Muscle of back (tissue), 11 donors: ENCODE data around the gene TBC1D5. TPM values are rescaled to one million over a fixed set of nuclear protein-coding genes. Genes with fewer than 3 reads are reported as not detected.
"Not testable (repeated sequence)": the region's sequence is repeated elsewhere in the genome, so short reads cannot be mapped to it uniquely, and the experiment has no call there.

Experiments used
- DNase-seq, 3 donors: peaks; one replicate each; pipeline versions ENCODE4 v3.0.0 to v3.0.0-alpha.2; 2013
- polyA plus RNA-seq, 10 donors: library from polyadenylated mRNA; unstranded; fragments of 120-200 nt; gene quantifications; one replicate each; pipeline ENCODE4 v1.2.1, GENCODE V29; 2013; ENCODE audit not compliant: insufficient read length in 10 of 10

TBC1D5 gene
- polyA plus RNA-seq, 10 donors: 25.5 to 37.7 (median 32.2) TPM

DNA sequence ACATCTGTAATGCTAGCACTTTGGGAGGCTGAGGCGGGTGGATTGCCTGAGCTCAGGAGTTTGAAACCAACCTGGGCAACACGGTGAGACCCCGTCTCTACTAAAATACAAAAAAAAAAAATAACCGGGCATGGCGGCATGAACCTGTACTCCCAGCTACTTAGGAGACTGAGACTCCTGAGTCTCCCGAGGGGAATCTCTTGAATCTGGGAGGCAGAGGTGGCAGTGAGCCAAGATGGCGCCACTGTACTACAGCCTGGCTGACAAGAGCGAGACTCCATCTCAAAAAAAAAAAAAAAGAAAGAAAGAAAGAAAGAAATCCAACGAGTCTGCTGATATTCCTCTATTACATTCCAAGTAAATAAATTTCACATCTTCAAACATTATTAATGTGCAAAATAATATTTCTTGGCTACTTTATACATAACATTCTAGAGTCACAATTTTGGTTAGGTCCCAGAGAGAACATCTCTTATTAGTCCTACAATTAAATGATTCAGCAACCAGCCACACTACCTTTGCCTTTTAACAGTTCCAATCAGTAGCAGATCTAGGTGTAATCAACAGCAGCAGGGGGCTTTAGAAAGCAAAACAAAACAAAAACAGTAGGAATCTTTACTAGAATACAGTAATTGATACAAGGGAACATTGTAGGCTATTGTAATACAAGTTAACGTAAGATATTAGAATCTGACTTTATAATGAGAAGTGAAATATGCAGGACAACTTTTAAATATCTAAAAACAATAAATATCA lies 195.8 kb downstream of the TBC1D5 start:
- DNase-seq: no peak

DNA sequence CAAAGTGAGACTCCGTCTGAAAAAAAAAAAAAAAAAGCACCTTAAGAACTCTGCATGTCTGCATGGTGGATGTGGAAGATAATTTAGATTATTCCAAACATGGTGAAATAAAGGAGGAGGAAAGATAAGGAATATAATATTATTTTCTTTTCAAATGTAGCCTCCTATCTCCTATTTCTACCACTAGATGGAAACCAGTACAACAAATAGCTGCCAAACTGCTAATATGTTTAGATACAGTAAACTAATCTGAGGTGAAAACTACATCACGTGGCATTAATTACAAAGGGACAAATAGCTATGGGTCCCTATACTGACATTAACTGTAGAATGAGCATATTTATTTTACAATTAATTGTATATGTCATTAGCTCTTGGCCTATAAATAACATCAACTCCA lies 197.8 kb downstream of the TBC1D5 start:
- no peak for DNase-seq

DNA sequence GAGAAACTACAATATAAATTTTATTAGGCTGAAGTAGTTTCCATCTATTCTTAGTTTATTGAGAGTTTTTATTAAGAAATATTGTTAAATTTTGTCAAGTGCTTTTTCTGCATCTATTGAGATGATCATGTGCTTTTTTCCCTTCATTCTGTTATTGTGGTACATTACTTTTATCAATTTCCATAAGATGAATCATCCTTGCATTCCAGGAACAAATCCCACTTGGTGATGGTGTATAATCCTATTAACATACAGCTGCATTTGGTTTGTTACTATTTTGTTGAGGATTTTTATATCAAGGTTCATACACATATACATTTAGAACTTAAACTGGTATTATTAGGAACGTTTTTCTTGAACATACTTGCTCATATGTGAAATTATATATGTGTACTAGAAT lies 199.8 kb downstream of the TBC1D5 start:
- DNase-seq: no peak

DNA sequence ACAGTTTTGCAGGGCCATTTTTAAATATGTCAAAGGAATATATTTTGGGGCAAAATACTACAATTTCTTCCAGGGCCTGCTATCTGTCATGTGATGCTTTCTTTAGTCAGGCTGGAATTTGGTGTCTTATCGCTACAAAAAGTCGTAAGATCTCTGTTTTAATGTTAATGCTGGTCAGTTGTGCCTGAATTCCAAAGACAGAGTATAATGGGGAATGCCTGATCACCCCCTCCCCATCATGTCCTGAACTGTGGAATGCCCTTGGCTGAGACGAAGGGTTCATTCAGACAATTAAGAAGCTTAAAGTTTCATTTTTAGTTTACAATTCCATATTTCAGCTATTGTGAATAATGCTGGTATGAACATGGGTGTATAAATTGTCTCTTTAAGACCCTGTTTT lies 203.0 kb downstream of the TBC1D5 start:
- DNase-seq: no peak

DNA sequence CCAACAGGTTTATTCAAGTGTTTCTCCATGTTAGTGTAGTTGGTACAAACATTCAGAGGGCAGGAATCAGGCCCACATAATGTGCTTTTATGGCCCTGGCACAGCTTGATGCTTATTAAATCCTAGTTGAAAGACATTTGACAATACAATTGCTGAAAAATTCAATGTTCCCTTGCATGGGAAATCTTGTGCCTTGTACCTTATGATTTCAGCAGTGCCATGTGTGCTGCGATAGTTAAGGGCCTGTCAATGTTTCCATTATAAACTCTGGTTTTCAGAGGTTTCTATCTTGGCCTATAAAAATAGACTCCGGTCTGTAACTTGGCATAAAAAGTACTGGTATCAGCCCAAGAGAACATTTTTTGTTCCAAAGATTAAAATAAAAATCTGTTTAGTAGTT lies 207.2 kb downstream of the TBC1D5 start:
- peak in 2 of 3 donors; percentile 36 to 54 for DNase-seq

DNA sequence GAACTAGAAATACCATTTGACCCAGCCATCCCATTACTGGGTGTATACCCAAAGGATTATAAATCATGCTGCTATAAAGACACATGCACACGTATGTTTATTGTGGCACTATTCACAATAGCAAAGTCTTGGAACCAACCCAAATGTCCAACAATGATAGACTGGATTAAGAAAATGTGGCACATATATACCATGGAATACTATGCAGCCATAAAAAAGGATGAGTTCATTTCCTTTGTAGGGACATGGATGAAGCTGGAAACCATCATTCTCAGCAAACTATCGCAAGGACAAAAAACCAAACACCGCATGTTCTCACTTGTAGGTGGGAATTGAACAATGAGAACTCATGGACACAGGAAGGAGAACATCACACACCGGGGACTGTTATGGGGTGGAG lies 210.0 kb downstream of the TBC1D5 start:
- not testable (repeated sequence) for DNase-seq

DNA sequence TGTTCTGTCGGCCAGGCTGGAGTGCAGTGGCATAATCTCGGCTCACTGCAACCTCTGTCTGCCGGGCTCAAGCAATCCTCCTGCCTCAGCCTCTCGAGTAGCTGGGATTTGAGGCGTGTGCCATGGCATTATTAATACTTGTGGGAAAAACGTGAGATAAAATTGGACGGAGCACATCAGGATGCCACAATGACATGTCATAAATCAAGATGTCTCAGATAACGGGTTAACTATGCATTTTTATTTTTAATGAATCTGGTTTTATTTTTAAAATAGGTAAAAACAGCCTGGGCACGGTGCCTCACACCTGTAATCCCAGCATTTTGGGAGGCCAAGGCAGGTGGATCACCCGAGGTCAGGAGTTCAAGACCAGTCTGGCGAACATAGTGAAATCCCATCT lies 212.8 kb downstream of the TBC1D5 start:
- no peak for DNase-seq

DNA sequence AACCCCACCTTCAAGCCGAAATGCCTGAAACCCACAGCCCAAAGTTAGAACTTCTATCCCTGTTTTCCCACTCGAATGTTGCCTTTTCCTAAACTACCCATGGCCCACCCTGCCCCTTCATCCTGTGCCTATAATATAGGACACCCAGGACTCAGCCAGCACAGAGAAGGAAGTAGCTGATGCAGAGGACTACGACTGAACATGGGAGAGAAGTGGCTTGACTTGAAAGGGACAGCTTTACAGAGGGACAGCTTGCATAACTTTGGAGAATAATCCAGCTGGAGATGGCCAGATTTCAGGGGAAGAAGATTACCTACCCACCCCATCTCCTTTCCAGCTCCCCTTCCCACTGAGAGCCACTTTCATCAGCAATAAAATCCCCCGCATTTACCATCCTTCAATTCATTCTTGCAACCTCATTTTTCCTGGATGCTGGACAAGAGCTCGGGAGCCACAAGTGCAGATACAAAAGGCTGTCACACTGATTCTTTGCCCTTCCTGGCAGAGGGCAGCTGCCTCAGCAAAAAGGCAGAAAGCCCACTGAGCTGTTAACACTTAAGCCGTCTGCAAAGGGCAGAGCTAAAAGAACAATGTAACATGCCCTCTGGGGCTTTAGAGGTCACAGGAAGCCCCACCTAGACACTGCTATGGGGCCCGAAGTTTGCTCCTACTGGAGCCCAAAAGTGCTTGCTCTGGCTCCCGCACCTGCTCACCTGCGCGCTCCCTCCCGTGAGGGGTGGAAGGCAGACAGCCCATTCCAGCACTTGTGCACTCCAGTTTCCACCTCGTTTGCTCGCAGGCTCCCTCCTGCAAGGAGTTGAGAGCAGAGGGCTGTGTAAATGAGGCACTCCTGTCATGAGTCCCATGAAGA lies 224.0 kb downstream of the TBC1D5 start:
- no peak for DNase-seq

DNA sequence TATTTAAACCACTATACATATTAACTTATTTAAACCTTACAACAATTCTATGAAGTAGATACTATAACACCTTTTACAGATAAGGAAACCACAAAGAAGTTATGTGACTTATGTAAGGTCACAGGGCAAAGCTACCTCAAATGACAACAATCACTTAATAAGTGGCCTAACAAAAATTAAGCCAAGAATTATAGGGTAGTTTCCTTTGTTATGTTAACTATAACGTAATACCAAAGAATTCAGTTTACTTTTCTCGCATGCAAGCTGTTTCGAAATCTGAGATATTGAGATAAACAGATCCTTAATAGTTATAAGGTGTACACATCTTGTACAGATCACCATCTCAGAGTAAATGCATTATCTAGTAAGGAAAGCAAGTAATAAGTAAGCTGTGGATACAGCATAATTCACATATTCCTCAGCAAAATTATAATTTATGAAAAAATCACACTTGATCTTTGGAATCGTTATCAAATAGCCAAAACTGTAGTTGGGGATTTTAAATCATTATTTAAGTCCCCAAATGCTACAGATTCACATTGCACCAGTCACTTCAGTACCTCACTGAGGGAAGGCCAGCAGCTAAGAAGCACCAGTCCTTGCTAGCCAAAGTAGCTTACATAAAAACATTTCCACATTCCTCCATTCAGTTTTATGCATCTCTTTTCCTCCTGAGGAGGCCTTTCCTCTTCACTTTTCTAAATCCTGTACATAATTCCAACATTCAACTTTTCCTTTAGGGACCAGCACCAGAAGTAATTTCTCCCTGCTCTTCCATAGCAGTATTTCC lies 226.8 kb downstream of the TBC1D5 start:
- DNase-seq: no peak

DNA sequence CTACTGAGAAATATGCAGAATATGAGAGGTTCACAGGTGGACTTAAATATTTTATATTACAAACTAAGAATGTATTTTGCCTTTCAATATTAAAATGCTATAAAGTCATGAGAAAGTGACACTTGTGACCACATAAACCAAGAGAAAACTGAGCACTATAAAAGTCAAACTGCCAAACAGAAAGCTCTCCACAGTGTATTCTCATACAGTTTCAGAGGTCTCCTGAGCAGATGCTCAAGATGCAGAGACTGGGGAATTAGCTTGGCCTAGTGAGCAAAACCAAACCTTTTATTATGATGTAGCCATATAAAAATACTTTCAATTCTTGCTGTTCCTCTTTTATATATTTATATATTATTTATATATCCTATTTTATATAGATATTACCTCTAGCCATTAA lies 227.8 kb downstream of the TBC1D5 start:
- no peak for DNase-seq

DNA sequence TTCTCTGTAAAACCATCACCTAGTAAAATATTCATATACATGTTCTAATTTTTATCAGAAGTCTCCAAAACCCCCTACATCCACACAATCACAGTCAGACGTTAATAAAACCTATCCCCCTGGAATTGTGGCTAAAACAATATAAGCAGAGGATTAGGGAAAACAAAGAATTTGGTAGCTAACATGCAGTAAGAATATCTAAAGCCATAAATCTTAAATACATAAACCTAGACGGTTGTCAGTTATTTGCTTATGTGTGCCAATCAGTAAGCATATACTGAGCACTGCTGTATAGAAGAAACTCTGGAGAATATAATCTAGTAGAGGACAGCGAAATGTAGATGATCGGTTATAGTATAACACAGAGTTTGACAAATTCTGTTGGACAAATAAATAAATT lies 232.2 kb downstream of the TBC1D5 start:
- no peak for DNase-seq

DNA sequence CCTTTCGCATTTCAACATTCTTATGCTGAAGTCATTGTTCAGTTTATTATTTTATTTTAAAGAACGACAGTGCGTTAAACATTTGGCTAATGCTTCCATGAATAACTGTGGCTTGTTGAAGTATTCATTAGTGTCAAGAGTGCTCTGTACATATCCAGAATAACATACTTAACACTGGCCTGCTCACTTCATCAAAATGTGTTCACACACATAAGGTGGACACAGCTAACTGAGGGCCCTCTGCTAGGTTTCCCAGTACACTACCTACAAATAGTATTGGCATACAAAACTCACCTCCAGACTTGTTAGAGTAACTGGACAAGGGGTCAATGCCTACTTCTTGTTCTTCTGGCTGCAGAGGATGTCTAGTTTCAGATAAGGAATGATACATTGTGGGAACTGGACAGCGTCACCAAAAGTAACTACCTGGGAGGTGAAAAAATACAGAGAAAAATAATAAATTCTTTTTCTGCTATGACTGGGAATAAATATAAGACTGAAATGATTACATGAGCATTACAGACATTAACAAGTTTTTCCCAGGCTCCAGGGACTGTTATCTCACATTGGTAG lies 234.2 kb downstream of the TBC1D5 start:
- DNase-seq: no peak

DNA sequence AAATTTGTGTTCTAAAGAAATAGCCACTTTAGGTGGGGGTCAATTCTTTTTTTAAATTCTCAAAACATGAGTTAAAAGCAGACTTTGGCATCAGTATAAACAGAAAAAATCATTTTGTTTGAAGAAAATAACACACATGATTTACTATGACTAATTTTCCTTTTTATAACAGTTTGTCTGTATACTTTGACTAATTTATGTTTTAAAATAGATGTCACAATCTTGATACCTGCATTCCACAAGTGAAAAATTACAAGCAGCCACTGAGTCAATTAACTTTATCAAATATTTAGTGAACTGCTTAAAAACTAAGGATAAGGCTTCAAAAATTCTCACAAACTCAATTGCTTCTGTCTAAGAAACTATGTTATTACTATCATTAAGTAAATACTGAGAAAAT lies 235.0 kb downstream of the TBC1D5 start:
- no peak for DNase-seq

DNA sequence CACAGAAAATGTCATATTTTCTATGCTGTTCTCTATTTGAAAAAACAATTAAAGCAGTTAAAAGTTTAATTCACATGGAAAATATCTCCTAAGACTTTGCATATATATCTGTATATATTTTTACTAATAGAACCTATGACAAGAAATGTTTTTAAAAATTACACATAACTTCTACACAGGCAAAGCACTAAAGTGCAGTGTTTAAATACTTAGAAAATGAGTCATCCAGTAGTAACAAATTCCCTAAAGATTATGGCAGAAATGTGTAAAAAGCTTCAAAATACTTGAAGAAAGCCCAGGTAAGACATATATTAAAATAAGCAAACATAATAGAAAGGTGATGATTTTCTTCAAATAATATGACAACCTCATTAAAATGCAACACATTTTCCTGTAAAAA lies 236.6 kb downstream of the TBC1D5 start:
- DNase-seq: no peak

DNA sequence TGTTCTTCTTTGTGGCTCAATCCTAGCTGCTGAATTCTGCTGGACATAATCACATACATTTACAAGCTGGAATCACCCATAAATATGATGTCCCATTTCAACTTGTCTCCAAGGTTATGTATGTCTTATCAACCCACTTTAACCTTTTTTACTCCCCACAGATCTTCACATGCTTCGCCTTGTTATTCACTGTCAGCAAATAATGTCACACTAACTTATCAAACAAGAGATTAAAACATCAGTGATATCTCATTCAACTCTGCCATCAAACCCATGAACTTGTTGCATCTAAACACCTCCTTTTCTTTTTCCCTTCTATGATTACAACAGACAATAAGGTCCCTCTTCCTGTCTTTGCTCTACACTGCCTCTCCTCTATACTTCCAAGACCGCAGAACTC lies 240.7 kb downstream of the TBC1D5 start:
- no peak for DNase-seq

DNA sequence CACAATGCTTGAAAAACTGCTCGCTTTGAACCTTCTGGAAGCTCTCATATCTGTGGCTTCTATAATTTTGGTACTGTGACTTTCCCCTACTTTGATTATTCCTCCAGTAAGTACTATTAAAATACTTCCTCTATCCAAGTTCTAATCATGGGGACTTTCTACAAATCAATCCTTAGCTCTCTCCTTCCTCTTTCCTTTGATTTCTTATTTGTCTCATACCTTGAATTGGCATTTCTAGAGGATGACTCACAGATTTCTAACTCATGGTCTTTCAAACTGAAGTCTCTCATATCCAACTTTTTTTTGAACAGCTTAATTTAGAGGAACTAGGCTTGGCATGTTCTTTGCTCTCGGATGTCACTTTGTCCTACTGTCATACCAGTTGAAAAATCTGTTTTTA lies 241.8 kb downstream of the TBC1D5 start:
- DNase-seq: no peak

DNA sequence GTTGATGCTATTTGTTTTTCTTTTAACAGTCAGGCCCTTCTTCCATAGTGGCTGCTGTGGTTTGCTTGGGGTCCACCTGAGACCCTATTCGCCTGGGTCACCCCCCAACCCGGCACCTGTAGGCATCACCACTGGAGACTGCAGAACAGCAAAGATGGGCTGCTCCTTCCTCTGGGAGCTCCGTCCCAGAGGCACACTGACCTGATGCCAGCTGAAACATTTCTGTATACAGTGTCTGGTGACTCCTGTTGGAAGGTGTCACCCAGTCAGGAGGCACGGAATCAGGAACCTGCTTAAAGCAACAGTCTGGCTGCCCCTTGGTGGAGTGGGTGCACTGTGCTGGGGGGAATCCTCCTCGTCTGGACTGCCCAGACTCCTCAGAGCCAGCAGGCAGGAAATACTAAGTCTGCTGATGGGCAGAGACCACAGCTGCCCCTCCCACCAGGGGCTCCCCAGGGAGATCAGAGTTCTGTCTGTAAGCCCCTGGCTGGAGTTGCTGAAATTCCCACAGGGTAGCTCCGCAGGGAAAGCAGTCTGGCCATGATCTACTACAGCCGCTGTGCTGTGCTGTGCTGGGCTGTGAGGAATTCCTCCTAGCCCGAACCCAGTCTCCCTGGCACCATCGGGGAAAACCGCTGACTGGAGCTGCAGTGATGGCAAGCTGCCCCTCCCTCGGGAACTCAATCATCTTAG lies 248.2 kb downstream of the TBC1D5 start:
- DNase-seq: no peak

DNA sequence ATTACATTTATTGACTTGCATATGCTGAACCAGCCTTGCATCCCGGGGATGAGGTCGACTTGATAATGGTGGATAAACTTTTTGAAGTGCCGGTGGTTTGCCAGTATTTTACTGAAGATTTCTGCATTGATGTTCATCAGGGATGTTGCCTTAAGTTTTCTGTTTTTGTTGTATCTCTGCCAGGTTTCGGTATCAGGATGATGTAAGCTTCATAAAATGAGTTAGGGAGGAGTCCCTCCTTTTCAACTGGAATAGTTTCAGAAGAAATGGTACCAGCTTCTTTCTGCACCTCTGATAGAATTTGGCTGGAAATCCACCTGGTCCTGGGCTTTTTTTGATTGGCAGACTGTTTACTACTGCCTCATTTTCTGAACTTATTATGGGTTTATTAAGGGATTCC lies 250.8 kb downstream of the TBC1D5 start:
- peak in 1 of 3 donors; percentile 16 for DNase-seq

DNA sequence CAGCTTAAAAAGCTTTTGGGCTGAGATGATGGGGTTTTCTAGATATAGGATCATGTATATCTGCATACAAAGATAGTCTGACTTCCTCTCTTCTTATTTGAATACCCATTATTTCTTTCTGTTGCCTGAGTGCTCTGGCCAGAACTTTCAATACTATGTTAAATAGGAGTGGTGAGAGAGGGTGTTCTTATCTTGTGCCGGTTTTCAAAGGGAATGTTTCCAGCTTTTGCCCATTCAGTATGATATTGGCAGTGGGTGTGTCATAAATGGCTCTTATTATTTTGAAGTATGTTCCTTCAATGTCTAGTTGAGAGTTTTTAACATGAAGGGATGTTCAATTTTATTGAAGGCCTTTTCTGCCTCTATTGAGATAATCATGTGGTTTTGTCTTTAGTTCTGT lies 251.2 kb downstream of the TBC1D5 start:
- DNase-seq: not testable (repeated sequence)

DNA sequence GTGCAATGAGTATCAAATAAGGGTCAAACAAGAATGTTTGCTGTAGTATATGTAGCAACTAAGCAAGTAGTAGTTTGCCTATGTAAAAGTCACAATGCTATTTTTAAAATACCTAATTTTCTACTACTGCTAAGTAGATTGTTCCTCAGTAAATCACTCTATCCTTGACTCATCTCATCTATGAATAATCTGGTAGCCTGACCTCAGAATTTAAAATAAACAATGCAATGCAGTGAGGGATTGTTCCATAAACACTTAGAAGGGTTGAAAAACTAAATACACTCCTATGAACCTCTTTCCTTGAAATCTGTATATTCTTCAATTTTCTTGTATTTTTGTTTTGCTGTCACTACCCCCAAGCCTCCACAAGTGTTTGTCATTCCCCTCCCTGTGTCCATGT lies 253.3 kb downstream of the TBC1D5 start:
- DNase-seq: no peak

DNA sequence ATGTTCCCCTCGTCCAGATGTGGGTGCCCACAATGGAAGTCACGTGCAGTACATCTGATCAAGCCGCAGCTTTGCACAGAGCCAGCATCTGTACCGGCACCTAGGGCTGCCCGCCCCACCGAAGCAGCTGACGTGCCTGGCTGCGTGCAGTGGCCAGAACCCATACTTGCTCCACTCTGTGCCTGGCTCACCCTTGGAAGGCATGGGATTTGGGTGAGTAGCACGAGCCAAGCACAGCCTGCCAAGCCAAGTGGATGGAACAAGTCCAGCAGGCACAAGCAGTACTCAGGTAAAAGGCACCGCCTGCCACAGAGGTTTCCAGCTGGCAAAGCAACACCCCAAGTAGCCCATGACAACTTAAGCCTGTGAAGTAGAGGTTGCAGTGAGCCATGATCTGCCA lies 261.3 kb downstream of the TBC1D5 start:
- DNase-seq: no peak
